NCI-H2171 (cell line): ENCODE measurements around the gene TTC12.

Experiments
- DNase-seq: peaks from one replicate; lab custom pipeline; 2025; lab: John Stamatoyannopoulos, UW

The TTC12 gene, protein sequence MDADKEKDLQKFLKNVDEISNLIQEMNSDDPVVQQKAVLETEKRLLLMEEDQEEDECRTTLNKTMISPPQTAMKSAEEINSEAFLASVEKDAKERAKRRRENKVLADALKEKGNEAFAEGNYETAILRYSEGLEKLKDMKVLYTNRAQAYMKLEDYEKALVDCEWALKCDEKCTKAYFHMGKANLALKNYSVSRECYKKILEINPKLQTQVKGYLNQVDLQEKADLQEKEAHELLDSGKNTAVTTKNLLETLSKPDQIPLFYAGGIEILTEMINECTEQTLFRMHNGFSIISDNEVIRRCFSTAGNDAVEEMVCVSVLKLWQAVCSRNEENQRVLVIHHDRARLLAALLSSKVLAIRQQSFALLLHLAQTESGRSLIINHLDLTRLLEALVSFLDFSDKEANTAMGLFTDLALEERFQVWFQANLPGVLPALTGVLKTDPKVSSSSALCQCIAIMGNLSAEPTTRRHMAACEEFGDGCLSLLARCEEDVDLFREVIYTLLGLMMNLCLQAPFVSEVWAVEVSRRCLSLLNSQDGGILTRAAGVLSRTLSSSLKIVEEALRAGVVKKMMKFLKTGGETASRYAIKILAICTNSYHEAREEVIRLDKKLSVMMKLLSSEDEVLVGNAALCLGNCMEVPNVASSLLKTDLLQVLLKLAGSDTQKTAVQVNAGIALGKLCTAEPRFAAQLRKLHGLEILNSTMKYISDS

DNA sequence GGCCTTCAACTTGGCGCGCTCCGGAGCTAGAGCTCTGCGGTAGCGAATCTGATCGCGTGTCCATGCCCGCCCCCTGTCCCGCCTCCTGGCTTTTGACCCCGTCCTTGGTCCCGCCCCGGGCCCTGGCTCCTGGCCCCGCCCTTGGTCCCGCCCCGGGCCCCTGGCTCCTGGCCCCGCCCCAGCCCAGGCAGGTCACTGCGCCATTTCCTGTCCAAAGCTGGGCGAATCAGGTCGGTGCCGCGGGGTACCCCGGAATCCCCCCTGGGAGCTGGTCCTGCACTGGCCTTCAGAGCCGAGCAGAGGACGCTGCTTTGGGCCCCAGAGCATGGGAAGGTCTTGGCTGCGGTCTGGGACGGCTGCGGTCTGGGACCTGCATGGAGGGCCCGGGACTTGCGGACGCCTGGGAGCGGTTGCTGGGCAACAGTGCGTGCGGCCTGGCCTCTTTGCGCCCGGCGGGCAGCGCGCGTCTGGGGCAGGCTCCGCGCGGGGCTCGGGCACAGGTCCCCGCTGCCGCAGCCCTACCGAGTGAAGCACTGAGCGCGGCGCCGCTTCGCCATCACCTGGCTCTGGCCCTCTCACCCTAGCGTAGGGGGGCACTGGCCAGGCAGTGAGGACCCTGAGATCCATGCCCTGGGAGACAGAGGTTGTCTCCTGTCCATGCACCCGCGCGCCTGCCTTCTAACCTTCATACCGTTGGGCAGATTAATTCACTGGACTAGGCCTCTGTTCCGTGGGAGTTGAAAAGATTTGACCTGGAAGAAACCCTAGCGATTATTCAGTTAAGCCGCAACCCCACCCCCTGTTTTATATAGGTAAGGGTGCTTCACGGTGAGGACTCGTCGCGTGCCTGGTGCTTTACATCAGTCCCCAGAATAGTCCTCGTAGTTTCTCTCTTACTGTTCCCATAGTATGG lies at the start of gene TTC12:
Gene TTC12, plus strand, starts transcription at position 195 of the 913 bp plus-strand sequence. CDS start 1,675 bp downstream, outside the sequence.
- peak; percentile 92 for DNase-seq

- DNase-seq = no peak
Measured at GRCh38 chr11:113265362-113265761, 49.0 kb upstream of the TTC12 start.

- DNase-seq = no peak
Measured at GRCh38 chr11:113267493-113267892, 46.9 kb upstream of the TTC12 start.

GRCh38 chr11:113269096-113269495 lies 45.3 kb upstream of the TTC12 start:
- no peak for DNase-seq

GRCh38 chr11:113269636-113270035 lies 44.7 kb upstream of the TTC12 start:
- no peak for DNase-seq

DNA sequence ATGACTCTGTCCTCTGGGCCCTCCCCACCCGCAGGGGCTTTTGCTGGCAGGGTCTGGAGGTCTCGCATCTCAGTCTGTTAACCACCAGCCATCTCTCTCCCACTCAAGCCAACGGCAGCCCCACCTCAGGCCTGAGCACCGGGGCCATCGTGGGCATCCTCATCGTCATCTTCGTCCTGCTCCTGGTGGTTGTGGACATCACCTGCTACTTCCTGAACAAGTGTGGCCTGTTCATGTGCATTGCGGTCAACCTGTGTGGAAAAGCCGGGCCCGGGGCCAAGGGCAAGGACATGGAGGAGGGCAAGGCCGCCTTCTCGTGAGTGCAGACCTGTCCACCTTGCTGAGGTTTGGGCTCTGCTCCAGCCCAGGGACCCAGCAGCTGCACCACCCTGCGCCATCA lies 44.3 kb upstream of the TTC12 start:
- DNase-seq = no peak

- no peak for DNase-seq
Measured at GRCh38 chr11:113271551-113272245, 42.7 kb upstream of the TTC12 start.

GRCh38 chr11:113272281-113272680 lies 42.1 kb upstream of the TTC12 start:
- no peak for DNase-seq

DNA sequence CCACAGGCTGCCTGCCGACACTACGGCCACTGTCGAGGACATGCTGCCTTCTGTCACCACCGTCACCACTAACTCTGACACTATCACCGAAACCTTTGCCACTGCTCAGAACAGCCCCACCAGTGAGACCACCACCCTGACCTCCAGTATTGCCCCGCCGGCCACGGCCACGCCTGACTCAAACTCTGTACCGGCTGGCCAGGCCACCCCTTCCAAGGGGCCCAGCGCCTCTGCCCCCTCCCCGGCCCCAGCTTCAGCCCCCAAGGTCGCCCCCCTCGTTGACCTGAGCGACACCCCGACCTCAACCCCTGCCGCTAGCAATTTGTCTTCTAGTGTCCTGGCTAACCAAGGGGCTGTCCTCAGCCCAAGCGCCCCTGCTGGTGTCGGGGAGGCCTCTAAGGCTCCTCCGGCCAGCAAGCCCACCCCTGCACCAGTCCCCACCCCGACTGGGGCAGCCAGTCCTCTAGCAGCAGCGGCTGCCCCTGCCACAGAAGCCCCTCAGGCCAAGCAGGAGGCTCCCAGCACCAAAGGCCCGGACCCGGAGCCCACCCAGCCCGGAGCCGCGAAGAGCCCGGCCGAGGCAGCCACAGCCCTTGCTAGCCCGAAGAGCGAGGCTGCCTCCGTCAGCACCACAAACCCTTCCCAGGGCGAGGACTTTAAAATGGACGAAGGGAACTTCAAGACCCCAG lies 41.3 kb upstream of the TTC12 start:
- no peak for DNase-seq

GRCh38 chr11:113273720-113274119 lies 40.7 kb upstream of the TTC12 start:
- DNase-seq = no peak

DNA sequence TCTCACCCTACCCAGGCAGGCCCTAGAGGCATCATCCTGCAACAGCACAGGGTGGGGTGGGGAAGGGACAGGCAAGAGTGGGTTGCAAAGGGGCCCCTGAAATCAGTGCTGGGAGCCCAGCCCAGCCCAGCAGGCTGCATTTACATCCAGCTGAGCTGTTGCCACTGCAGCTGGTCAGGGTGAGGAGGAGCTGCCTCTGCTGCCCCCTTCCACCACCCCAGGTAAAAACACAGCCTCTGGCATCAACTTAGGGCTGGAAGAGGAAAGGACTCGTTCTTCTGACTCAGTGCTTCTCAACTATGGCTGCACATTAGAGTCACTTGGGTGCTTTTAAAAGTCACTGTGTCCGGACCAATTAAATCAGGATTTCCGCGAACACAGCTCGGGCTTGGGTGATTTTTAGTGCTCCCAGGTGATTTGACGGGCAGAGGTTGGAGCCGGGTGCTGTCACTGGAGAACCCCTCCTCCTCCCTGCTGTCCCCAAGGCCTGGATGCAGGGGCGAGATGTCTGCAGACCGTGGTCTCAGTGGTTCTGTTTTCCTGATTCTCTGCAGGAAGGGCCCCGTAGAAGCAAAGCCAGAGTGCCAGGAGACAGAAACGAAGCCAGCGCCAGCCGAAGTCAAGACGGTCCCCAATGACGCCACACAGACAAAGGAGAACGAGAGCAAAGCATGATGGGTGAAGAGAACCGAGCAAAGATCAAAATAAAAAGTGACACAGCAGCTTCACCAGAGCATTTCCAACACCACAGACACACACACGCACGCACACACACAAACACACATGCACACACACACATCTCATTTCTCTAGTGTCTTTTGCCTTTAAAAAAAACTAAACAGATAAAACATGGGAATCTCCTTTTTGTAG lies 39.4 kb upstream of the TTC12 start:
- no peak for DNase-seq

DNA sequence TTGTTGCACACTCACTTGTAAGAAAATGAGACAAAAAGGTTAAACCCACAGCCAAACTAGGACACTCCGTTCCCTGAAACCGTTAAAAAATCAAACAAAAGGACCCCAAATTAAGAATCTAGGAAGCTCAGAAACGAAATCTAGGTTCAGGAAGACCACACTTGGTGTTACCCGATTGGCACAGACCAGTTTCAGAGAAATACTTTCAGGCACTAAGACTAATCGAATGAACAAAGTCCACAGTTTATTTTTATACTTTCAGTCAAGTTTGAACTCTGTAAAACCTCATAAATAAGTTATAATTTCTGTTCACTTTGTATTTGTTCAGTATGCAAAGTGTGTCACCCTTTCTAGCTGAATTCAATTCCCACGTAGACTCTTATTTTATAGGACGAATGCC lies 38.8 kb upstream of the TTC12 start:
- no peak for DNase-seq

- DNase-seq = no peak
Measured at GRCh38 chr11:113276466-113276865, 37.9 kb upstream of the TTC12 start.

DNA sequence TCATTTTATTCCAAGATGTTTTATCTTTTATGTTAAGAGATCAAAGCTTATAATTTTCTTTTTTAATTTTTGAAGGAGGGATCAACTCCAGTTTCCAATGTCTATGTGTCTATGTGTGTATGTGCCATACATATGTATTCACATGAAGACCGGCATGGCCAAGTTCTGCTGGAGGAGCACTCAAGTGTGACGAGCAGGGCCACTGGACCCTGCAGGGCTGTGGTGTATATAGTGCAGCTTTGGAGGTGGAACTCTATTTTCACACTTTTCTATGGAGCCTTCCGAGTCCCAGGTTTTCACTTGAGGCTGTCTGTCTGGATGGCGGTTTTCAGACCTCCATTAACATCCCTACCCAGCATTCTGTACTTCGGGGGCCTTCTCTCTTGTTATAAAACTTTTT lies 36.5 kb upstream of the TTC12 start:
- no peak for DNase-seq

GRCh38 chr11:113278481-113278880 lies 35.9 kb upstream of the TTC12 start:
- no peak for DNase-seq

- no peak for DNase-seq
Measured at GRCh38 chr11:113278925-113279324, 35.5 kb upstream of the TTC12 start.

DNA sequence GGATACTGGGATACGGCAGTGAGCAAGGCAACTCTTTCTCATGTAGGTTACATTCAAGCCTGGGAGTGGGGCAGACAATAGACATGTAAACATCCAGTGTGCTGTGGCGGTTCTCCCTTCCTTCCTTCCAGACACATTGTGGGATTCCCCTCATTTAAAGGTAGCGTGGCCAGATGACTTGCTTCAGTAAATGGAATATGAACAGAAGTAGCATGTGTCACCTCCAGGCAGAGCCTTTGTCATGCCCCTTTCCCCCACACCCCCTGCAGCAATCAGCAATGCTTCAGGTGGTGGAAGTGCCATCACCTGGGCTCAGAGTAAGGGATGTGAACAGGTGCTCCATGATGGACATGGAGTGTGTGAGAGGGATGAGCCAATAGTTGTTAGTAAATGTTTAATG lies 34.8 kb upstream of the TTC12 start:
- DNase-seq = no peak

- no peak for DNase-seq
Measured at GRCh38 chr11:113281052-113281725, 33.2 kb upstream of the TTC12 start.

DNA sequence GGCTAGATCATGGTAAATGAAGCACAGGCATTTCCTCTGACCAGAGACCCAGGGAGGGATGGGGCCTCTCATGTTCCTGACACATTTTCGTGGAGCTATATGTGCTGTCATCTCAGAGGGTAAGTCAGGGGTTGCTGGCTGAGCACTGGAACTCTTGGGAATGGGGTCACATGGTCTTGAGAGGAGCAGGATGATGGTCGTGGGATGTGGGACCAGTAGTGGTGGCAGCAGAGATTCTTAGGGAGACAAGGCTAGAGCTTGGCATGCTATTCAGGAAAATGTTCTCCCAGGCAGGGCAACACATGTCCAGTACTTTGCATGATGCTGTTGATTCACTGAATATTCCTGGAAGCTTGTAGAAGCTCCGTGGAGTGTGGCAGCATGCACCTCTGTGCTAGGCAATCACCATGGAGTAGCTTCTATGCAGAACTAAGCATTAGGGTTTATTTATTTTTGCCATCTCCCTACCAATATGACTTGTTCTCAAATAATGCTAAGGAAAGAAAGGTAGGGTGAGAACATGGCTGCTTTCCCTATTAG lies 31.4 kb upstream of the TTC12 start:
- DNase-seq = no peak
